KBM-7 (cell line): ENCODE data around the gene WDR53.
"Not testable (repeated sequence)": the region's sequence is repeated elsewhere in the genome, so short reads cannot be mapped to it uniquely, and the experiment has no call there.

Experiments
- DNase-seq: peaks from one replicate; pipeline ENCODE4 v3.0.0-alpha.2; 2015
- in situ Hi-C: fragments of 300-500 bp; cut with MboI; formaldehyde crosslinking; loops from 2 replicates; pipeline ENCODE4 v1.14.3; 2020; ENCODE audit warnings: low sequenced_read_pairs, low pct_unique_long_range_greater_than_20kb, mixed read lengths

WDR53 gene

DNA sequence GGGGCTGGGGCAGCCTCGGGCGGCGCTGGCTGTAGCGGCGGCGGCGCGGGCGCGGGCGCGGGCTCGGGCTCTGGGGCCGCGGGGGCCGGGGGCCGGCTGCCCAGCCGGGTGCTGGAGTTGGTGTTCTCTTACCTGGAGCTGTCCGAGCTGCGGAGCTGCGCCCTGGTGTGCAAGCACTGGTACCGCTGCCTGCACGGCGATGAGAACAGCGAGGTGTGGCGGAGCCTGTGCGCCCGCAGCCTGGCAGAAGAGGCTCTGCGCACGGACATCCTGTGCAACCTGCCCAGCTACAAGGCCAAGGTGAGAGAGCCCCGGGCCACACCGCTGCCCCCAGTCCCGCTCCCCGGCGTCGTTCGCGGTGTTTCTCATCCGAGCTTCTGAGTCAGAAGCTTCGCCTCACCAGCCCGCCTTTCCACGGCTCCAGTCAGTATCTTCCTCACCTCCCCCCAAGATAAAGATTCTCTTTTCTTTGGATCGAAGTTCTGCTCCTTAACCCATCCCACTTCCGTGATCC, 706 bp upstream of the WDR53 start:
- in situ Hi-C loops, result no loop called here

DNA sequence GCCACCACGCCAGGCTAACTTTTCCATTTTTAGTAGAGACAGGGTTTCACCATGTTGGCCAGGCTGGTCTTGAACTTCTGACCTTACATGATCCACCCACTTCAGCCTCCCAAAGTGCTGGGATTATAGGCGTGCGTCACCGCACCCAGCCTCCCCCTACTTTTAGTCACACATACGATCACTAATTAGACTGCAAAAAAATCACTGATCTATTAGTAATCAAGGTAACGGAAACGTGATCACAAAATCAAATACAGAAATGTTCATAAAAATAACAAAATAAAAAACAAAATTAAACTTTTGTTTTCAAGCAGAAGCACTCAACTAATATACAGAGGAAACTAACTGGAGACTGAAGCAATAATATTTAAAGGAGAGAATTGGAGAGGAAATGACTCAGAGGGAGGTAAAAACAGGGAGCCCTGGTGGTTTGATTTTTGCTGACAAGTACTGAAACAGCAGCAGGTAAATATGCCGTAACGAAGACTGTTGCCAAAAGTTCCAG, 4.6 kb downstream of the WDR53 start:
- peak; percentile 28 for DNase-seq

More for the DNA sequence above, 706 bp upstream of the WDR53 start:
- peak; percentile 37 for DNase-seq

DNA sequence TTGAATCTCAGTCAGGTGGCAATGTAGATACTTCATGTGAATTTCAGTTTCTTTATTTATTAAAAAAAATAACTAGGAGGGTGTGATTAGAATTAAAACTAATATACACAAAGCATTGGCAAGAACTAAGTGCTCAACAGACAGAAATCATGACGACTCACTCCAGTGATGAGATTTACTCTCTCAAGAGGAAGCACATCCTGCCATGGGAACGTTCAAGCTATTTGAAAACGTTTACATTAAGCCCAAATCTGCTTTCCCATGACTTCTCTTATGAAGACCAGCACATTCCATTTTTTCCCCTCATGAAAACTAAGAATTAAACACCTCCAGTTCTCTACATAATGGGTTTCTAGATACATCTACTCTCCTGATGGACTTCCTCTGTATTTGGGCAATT, 8.5 kb downstream of the WDR53 start:
- in situ Hi-C loops, result no loop called here
- DNase-seq, result no peak

More for the DNA sequence above, 4.6 kb downstream of the WDR53 start:
- in situ Hi-C loops, result no loop called here

DNA sequence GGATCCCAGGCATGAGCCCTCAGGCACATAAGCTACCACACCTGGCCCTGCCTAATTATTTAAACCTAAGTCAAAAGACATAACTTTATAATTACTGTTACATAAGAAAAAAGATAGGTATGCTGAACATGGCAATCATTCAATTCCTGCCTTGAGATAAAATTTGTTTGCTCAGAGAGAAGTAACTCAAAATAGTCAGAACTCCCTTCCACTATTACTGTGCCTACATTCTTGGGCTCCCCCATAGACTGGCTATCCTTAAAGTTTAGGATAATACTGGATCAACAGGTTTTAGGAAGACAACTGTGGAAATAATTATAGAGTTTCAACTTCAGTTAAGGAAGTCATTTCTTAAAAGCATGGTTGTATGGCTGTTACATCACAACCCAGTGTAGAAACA, 9.9 kb downstream of the WDR53 start:
- no peak for DNase-seq
- in situ Hi-C loops, result no loop called here

DNA sequence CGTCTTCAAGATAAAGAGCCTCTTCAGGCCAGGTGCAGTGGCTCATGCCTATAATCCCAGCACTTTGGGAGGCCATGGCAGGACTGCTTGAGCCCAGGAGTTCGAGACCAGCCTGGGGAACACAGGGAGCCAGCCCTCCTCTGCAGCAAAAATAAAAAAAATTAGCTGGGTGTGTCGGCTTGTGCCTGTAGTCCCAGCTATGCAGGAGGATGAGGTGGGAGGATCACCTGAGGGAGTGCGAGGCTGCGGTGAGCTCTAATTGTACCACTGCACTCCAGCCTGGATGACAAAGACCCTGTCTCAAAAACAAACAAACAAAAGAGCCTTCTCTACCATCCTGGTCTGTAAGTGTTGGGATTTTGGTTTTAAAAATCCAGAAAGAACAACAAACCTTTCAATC, 11.1 kb downstream of the WDR53 start:
- DNase-seq, result no peak
- in situ Hi-C loops, result no loop called here

DNA sequence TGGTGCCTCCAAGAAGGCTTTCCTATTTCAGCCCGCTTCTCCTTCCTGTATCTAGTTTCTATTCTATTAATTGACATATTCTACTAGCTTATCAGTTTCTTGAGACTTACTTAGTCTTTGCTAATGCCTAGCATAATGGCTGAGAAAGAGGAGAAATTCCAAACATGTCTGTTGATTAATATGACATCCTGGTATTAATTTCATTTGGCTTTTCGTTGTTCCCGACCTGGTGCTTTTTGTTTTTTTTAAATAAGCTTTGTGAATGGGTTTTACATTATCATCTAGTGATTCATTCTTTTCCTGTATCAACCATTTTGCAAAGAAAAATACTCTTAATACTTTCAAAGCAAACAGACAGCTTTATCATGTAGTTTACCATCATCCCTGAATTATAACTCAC, 13.1 kb downstream of the WDR53 start:
- no peak for DNase-seq
- in situ Hi-C loops, result no loop called here

DNA sequence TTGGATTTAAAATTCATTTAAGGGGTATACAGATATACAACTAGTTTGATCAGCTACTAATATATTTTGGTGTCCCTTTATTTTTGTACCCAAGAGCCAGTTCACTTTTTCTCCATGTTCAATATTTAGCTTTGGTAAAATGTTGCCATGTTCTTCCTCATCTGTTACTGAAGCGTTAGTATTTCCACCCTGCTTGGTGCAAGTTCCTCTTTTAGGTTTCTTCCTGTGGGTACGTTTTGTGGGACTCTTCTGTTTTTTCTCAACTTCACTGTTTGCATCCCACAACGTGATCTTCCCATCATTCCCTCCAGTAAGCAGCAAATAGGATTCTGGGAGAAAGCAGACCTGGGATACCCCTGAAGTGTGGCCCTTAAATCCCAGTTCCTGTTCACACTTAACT, 14.1 kb downstream of the WDR53 start:
- DNase-seq, result peak; percentile 78
- in situ Hi-C loops, result no loop called here

DNA sequence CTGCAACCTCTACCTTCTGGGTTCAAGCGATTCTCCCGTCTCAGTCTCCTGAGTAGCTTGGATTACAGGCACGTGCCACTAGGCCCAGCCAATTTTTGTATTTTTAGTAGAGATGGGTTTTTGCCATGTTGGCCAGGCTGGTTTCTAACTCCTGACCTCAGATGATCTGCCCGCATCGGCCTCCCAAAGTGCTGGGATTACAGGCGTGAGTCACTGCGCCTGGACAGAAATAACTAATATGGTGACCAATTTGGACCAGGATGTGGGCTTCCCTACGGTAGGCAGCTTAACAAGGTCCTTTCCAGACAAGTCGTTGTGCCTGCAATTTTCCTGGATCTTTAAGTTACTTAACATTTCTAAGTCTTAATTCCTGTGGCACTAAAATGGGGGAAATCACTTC, 14.8 kb downstream of the WDR53 start:
- DNase-seq, result no peak
- in situ Hi-C loops, result no loop called here

DNA sequence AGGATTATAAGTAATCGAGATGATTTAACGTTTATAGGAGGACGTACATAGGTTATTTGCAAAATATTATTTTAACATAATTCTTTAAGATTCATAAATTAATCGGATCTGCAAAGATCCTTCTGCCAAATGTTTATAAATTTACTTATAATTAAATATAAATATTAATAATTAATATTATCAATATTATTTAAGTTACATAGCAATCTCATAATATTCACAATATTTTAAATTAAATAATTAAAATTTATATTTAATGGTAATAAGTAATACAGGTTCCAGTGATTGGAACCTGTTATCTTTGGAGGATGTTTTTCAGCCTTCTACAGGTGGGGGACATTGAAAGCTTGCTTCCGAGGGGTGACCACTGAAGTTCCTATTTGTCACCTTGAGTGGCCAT, 16.1 kb downstream of the WDR53 start:
- no peak for DNase-seq
- in situ Hi-C loops, result no loop called here

DNA sequence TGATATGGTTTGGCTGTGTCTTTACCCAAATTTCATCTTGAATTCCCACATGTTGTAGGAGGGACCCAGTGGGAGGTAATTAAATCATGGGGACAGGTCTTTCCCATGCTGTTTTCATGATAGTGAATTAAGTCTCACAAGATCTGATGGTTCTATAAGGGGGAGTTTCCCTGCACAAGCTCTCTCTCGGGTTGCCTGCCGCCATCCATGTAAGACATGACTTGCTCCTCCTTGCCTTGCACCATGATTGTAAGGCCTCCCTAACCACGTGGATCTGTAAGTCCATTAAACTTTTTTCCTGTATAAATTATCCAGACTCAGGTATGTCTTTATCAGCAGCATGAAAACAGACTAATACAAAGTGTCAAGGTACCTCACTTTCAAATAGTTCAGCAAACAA, 18.2 kb downstream of the WDR53 start:
- in situ Hi-C loops, DNase-seq: not testable (repeated sequence)

DNA sequence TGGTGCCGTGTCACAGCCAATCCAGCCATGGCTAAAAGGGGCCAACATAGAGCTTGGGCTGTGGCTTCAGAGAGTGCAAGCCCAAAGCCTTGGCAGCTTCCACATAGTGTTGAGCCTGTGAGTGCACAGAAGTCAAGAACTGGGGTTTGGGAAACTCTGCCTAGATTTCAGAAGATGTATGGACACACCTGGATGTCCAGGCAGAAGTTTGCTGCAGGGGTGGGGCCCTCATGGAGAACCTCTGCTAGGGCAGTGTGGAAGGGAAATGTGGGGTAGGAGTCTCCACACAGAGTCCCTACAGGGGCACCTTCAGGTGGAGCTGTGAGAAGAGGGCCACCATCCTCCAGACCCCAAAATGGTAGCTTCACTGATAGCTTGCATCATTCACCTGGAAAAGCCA, 19.0 kb downstream of the WDR53 start:
- in situ Hi-C loops, DNase-seq: not testable (repeated sequence)

DNA sequence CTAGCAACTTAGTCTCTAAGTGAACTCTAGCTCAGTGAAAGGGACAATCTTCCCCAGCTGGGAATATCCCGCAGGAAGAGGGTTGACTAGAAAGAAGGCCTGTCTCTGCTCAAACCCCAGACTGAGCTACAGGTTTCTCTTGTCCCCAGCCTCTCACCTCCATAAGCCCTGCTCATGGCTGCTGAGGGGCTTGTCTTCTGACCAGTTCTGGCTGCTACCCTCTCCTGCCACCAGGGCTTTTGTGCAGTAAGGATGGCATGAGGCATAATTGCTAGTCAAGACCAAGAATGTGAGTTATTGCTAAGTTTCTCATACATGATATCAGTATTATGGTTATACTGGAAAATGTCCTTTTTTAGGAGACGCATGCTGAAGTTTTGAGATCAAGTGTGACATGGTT, 21.3 kb downstream of the WDR53 start:
- DNase-seq, result no peak
- in situ Hi-C loops, result no loop called here

DNA sequence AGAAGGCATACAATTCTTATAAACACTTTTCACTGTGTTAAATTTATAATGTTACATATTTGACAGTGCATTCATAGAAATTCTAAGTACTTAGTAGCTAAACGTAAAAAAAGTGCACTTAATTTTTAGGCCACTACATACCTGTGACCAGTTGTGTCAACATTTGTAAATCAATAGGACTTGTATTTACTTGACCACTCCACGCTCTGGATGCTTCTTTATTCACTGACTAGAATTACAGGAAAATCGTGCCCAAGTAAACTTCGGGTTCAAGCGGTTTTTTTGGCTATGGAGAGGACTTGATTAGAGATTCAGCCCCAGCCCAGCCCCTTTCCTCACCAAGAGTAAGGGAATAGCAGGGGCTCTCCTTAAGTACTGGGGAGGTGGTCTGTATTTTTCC, 21.8 kb downstream of the WDR53 start:
- no peak for DNase-seq
- in situ Hi-C loops, result no loop called here

DNA sequence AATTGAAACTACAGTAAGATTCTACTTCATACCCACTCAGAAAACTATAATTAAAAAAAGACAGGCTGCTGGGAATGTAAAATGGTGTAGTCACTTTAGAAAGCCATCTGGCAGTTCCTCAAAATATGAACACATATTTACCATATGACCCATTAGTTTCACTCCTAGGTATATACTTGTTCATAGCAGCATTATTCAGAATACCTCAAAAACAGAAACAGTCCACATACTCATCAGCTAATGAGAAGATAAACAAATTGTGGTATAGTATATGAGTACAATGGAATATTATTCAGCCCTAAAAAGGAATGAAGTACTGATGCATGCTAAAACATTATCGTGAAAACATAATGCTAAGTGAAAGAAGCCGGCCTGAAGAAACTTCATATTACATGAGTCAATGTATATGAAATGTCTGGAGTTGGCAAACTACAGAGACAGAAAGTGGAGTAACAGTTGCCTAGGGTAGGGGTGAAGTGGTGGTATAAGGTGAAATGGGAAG, 23.8 kb downstream of the WDR53 start:
- in situ Hi-C loops, result no loop called here
- no peak for DNase-seq

DNA sequence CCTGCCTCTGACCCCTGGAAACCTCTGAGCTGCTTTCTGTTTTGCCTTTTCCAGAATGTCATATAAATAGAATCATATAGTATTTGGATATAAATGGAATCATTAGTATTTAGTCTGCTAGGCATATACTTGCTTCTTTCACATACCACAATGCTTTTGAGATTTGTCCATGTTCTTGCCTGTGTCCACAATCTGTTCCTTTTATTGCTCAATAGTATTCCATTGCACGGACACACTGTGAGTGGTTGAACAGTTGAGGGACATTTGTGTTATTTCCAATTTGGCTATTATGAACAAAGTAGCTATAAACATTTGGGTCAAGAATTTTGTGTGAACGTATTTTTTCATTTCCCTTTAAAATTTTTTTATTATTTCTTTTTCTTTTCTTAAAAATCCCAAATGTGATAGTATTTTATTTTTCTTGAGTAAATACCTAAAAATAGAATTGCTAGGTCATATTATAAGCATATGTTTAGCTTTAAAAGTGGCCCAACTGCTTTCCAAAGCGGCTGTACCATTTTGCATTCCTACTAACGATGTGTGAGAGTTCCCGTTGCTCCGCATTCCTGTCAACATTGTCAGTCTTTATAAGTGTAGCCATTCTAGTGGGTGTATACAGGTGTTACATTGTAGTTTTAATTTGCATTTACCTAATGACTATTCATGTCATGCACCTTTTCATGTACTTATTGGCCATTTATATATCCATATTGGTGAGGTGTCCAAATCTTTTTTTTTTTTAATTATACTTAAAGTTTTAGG, 26.5 kb downstream of the WDR53 start:
- no peak for DNase-seq
- in situ Hi-C loops, result no loop called here

DNA sequence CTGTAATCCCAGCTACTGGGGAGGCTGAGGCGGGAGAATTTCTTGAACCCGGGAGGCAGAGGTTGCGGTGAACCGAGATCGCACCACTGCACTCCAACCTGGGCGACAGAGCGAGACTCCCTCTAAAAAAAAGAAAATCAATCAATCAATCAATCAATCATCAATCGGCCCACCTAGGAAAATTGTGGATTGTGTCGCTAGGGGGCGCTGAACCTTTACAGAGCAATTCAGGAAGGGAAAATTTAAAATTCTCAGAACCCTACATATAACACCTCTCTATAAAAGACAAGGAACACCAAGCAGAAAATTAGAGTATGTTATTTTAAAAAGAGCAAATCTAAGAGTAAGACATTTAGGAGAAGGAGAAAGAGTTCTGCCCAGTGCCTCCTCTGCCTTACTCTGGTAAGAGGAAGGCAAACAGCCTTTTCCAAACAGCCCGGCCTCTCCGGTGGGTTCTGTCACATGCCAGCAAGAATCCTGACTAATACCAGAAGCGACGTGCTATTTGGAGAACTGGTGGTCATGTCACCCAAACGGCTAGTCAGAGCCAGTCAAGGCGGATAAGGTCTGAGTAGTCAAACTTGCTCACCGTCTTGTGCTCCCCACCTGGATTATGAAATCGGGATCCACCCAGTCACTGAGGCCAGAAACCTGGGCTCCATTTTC, 30.9 kb downstream of the WDR53 start:
- in situ Hi-C loops, result no loop called here
- peak; percentile 52 for DNase-seq

DNA sequence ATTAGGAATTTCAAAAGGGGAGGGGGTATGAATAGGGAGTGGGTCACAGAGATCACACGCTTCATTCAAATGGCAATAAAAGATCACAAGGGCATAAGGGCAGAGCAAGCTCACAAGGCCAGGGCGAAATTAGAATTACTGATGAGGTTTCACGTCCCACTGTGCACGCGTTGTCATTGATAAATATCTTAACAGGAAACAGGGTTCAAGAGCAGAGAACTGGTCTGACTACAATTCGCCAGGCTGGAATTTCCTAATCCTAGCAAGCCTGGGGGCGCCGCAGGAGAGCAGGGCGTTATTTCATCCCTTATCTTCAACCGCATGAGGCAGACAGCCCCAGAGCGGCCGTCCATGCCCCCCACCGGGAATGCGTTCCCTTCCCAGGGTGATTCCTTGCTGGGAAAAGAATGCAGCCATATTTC, 35.1 kb downstream of the WDR53 start:
- in situ Hi-C loops, result no loop called here
- DNase-seq, result no peak

DNA sequence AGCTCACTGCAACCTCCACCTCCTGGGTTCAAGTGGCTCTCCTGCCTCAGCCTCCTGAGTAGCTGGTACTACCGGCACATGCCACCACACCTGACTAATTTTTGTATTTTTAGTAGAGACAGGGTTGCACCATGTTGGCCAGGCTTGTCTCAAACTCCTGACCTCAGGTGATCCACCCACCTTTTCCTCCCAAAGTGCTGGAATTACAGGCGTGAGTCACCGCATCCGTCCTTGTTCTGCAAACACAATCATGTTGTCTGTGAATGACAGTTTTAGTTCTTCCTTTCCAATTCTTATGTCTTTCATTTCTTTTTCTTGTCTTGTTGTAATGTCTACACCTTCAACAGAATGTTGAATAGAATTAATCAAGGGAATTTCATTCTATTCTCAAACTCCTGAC, 36.9 kb downstream of the WDR53 start:
- in situ Hi-C loops, result no loop called here
- DNase-seq, result no peak

DNA sequence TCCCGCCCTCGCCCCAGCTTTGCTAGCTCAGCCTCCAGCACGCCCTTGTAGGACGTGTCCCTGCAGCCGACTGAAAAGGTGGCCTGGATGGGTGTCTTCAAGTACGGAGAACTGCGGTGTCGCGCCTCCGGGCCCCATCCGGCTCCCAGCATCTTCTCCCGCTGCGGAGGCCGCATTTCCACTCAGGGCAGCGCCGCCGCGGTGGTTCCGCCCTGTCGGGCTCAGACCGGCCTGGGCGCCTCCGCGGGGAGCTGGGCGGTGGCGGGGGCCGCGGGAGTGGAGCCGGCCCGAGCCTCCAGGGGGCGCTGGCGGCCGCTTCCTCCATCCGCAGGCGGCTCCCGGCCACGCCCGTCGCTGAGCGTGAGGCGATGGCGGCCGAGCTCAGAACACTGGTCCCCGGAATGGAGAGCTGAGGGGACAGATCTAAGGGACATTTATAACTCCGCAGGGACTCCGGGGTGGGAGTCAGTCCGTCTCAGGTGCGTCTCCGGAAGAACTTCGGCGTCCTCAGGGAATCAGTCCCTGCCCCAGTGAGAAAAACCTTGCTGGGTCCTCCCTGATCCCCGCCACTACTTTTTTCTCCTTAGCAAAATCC, 39.6 kb downstream of the WDR53 start:
- DNase-seq, result peak; percentile 92
- in situ Hi-C loops, result no loop called here

DNA sequence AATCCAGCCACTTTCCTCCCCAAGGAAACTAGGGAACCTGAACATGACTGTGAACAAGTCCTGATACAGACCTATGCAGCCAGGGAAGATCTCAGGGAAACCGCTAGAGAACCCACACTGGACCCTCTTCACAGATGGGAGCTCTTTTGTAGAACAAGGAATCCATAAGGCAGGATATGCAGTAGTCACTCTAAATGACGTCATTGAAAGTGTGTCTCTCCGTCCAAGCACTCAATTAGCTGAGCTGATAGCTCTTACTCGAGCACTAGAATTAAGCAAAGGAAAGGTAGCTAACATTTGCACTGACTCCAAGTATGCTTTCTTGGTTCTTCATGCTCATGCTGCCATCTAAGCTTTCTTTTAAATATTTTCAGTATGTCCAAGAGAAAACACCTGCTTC, 43.2 kb downstream of the WDR53 start:
- in situ Hi-C loops, result no loop called here
- no peak for DNase-seq
